ENCODE measurements around the gene PRR15L. TPM values are rescaled to one million over a fixed set of nuclear protein-coding genes. Genes with fewer than 3 reads are reported as not detected.

The PRR15L gene
- total and polyA plus RNA-seq, 2 donors (not counting 1 experiment from before 2014, with no cell fraction given) = not detected

- Histone ChIP-seq H3K79me2 (ENCODE audit: control insufficient read depth, insufficient read depth, low read length) (no peaks in the 10 kb centered on the region), H3K4me1 (ENCODE audit: control insufficient read depth in 2 of 2, insufficient read depth in 2 of 2, low read length in 2 of 2) (no peaks in the 10 kb centered on the region), H3K4me3 (ENCODE audit: control extremely low read depth in 1 of 5, extremely low read depth in 1 of 5, insufficient read depth in 1 of 5, low read depth in 2 of 5, low read length in 4 of 5) (no peak overlapping the region), H2AFZ (ENCODE audit: insufficient read depth, low read depth, low read length, poor library complexity, severe bottlenecking) (no peak overlapping the region), H4K20me1 (ENCODE audit: control insufficient read depth, insufficient read depth, low read length, poor library complexity, severe bottlenecking) (no peaks in the 10 kb centered on the region), H3K27ac (ENCODE audit: low read length in 2 of 2) (no peak overlapping the region), H3K27me3 (replicated peaks in 1 of 4; ENCODE audit: control extremely low read depth in 1 of 4, control insufficient read depth in 3 of 4, insufficient read depth in 4 of 4, low read length in 3 of 4) (no peaks in the 10 kb centered on the region), H3K4me2 (replicated peaks; ENCODE audit: low read depth, low read length, poor library complexity, severe bottlenecking) (no peak overlapping the region), H3K9me3 (ENCODE audit: control extremely low read depth in 1 of 3, control insufficient read depth in 2 of 3, insufficient read depth in 1 of 3, low read length in 2 of 3) (no peaks in the 10 kb centered on the region), H3K36me3 (replicated peaks in 1 of 2; ENCODE audit: control extremely low read depth in 1 of 2, control insufficient read depth in 1 of 2, extremely low read depth in 1 of 2, insufficient read depth in 2 of 2, low read length in 1 of 2) (peaks cover 2 to 47% of the 10 kb centered on the region in 2 experiments), H3K9ac (ENCODE audit: low read length) (no peak overlapping the region)
- no peaks in the 10 kb centered on the region for H3K27me3 Mint-ChIP-seq
- H3K27ac Mint-ChIP-seq = no peak overlapping the region
- no peaks in the 10 kb centered on the region for H3K9me3 Mint-ChIP-seq (ENCODE audit: insufficient read depth)
- intact Hi-C loops (cut with micrococcal nuclease) = no loop called here
- WGBS (ENCODE audit: insufficient coverage) = 89% methylated on average over 7 of the region's 11 CpGs
- CTCF ChIA-PET = interaction anchor here (0.8 kb wide), 1 partner anchor 94 kb away, joined by 3 read pairs; no protein-coding TSS in a partner anchor
- H3K4me1 Mint-ChIP-seq = no peaks in the 10 kb centered on the region
- POLR2A ChIA-PET = no interaction called here
- DNase-seq (no peak), ATAC-seq (ENCODE audit: low read depth) (no peak)
- TF ChIP-seq EZH2 (IDR thresholded peaks at IDR 0.05; ENCODE audit: borderline replicate concordance, insufficient read depth, low read depth, low read length, poor library complexity, severe bottlenecking) = no peak
- TF ChIP-seq, protein P1, sequence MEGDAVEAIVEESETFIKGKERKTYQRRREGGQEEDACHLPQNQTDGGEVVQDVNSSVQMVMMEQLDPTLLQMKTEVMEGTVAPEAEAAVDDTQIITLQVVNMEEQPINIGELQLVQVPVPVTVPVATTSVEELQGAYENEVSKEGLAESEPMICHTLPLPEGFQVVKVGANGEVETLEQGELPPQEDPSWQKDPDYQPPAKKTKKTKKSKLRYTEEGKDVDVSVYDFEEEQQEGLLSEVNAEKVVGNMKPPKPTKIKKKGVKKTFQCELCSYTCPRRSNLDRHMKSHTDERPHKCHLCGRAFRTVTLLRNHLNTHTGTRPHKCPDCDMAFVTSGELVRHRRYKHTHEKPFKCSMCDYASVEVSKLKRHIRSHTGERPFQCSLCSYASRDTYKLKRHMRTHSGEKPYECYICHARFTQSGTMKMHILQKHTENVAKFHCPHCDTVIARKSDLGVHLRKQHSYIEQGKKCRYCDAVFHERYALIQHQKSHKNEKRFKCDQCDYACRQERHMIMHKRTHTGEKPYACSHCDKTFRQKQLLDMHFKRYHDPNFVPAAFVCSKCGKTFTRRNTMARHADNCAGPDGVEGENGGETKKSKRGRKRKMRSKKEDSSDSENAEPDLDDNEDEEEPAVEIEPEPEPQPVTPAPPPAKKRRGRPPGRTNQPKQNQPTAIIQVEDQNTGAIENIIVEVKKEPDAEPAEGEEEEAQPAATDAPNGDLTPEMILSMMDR (IDR thresholded peaks at IDR 0.05) = no peak
- no peak overlapping the region for H3K4me3 Mint-ChIP-seq
These were observed 26.0 kb upstream of the PRR15L start for GRCh38 chr17:47983492-47984223.

DNA sequence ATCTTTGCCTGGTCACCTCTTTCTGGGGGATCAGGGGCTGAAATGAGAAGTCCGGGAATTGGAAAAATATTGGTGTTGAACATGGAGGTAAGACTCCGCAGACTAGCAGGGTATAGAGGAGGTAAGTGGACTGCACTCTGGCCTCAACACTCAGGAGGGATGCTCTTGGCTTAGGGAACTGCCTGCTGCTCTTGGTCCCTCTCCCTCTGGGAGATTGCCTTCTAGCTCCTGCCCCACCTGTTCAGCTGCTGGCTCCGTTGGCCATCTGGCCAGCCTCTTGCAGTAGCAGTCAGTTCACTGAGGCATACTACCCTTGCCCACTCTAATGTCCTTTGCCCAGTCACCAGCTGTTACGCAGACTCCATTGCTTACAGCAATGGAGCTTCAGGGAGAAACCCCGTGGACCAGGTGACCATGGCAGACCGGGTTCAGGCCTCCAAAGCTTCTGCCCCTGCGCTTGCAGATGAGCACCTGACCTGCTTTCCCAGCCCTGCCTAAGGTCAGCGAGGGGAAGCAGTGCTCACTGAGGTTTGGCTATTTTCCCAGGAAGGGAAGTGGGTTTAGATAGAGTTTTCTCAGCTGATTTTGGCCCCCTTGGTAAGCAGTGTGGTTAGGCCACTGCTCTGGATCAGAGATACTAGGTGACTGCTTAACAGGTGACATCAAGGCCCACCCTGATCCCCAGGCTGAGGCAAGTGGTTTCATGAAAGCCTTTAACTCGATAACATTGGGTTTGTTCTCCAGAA lies 25.1 kb upstream of the PRR15L start:
- H3K79me2 ChIP-seq (ENCODE audit: control insufficient read depth, insufficient read depth, low read length) = no peaks in the 10 kb centered on the region
- Mint-ChIP-seq H3K4me1 (no peaks in the 10 kb centered on the region), H3K4me3 (no peak overlapping the region), H3K9me3 (ENCODE audit: insufficient read depth) (no peaks in the 10 kb centered on the region), H3K27ac (no peak overlapping the region), H3K27me3 (no peaks in the 10 kb centered on the region)
- no peaks in the 10 kb centered on the region for H3K9me3 ChIP-seq (ENCODE audit: control extremely low read depth in 1 of 3, control insufficient read depth in 2 of 3, insufficient read depth in 1 of 3, low read length in 2 of 3)
- ATAC-seq (ENCODE audit: low read depth) (no peak), DNase-seq (no peak)
- ChIA-PET POLR2A (interaction anchor here (0.6 kb wide), 1 partner anchor 30 kb away, joined by 8 read pairs; no protein-coding TSS in a partner anchor), CTCF (no interaction called here)
- no peaks in the 10 kb centered on the region for H3K4me1 ChIP-seq (ENCODE audit: control insufficient read depth in 2 of 2, insufficient read depth in 2 of 2, low read length in 2 of 2)
- peaks cover 2 to 53% of the 10 kb centered on the region in 2 experiments for H3K36me3 ChIP-seq (replicated peaks in 1 of 2; ENCODE audit: control extremely low read depth in 1 of 2, control insufficient read depth in 1 of 2, extremely low read depth in 1 of 2, insufficient read depth in 2 of 2, low read length in 1 of 2)
- H3K9ac ChIP-seq (ENCODE audit: low read length) = no peak overlapping the region
- 79% methylated on average over 8 of the region's 9 CpGs for WGBS (ENCODE audit: insufficient coverage)
- no peaks in the 10 kb centered on the region for H3K27me3 ChIP-seq (replicated peaks in 1 of 4; ENCODE audit: control extremely low read depth in 1 of 4, control insufficient read depth in 3 of 4, insufficient read depth in 4 of 4, low read length in 3 of 4)
- H2AFZ ChIP-seq (ENCODE audit: insufficient read depth, low read depth, low read length, poor library complexity, severe bottlenecking) = no peak overlapping the region
- no peaks in the 10 kb centered on the region for H4K20me1 ChIP-seq (ENCODE audit: control insufficient read depth, insufficient read depth, low read length, poor library complexity, severe bottlenecking)
- TF ChIP-seq, protein P1 (IDR thresholded peaks at IDR 0.05) = no peak
- no peak for TF ChIP-seq EZH2 (IDR thresholded peaks at IDR 0.05; ENCODE audit: borderline replicate concordance, insufficient read depth, low read depth, low read length, poor library complexity, severe bottlenecking)
- H3K4me2 ChIP-seq (replicated peaks; ENCODE audit: low read depth, low read length, poor library complexity, severe bottlenecking) = no peak overlapping the region
- H3K27ac ChIP-seq (ENCODE audit: low read length in 2 of 2) = no peak overlapping the region
- intact Hi-C loops (cut with micrococcal nuclease) = no loop called here
- H3K4me3 ChIP-seq (ENCODE audit: control extremely low read depth in 1 of 5, extremely low read depth in 1 of 5, insufficient read depth in 1 of 5, low read depth in 2 of 5, low read length in 4 of 5) = no peak overlapping the region

Measured in B cell (primary cell).